ENCODE measurements around the gene GJC2. TPM values are rescaled to one million over a fixed set of nuclear protein-coding genes. Genes with fewer than 3 reads are reported as not detected.

GJC2 gene
- total RNA-seq, 1 donor from 2014 or later, result 1.6 TPM

DNA sequence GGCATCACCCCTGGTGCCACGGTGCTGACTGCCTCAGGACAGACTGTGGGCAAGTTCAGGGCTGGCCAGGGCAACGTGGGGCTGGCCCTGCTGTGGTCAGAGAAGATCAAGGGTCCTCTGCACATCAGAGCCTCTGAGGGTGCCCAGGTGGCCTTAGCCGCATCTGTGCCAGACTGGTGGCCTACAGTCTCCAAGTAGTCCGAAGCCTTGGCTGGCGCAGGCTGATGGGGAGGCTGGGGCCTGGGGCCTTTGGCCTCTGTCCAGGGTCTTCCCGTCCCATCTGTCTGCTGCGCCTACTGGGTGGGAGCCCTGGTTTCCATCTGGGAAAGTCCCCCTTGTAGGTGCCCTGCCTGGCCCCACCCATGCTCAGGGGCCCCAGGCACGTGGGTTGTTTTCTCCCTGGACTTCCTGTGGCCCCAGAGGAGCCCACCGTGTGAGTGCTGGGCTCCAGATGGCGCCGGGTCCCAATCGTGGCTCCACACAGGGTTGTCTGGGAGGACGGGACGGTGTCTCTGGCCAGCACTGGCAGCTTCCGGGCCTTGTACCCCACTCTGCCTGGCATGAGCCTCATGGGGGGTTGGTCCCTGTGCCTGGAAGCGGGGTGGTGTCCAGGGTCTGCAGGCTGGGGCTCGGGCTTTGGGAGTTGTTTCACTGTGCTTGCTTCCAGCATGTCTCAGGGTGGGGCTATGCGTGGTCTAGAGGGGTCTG is 25.7 kb downstream of the GJC2 start:
- H3K9me3 Mint-ChIP-seq (ENCODE audit: unreplicated experiment), result no peaks in the 10 kb centered on the region
- TF ChIP-seq, protein P1, sequence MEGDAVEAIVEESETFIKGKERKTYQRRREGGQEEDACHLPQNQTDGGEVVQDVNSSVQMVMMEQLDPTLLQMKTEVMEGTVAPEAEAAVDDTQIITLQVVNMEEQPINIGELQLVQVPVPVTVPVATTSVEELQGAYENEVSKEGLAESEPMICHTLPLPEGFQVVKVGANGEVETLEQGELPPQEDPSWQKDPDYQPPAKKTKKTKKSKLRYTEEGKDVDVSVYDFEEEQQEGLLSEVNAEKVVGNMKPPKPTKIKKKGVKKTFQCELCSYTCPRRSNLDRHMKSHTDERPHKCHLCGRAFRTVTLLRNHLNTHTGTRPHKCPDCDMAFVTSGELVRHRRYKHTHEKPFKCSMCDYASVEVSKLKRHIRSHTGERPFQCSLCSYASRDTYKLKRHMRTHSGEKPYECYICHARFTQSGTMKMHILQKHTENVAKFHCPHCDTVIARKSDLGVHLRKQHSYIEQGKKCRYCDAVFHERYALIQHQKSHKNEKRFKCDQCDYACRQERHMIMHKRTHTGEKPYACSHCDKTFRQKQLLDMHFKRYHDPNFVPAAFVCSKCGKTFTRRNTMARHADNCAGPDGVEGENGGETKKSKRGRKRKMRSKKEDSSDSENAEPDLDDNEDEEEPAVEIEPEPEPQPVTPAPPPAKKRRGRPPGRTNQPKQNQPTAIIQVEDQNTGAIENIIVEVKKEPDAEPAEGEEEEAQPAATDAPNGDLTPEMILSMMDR (IDR thresholded peaks at IDR 0.05), result no peak

GRCh38 chr1:228176024-228176395 is 26.3 kb downstream of the GJC2 start:
- no peaks in the 10 kb centered on the region for H3K36me3 Mint-ChIP-seq (ENCODE audit: unreplicated experiment)
- TF ChIP-seq, protein P1 (IDR thresholded peaks at IDR 0.05), result no peak
- H3K27ac Mint-ChIP-seq (ENCODE audit: unreplicated experiment), result no peak overlapping the region
- no peaks in the 10 kb centered on the region for H3K27me3 Mint-ChIP-seq (ENCODE audit: unreplicated experiment)
- no peaks in the 10 kb centered on the region for H3K9me3 Mint-ChIP-seq (ENCODE audit: unreplicated experiment)
- DNase-seq (ENCODE audit: extremely low spot score, unreplicated experiment), result no peak
- peaks cover 3% of the 10 kb centered on the region for H3K4me1 Mint-ChIP-seq (ENCODE audit: unreplicated experiment)
- H3K4me3 Mint-ChIP-seq (ENCODE audit: unreplicated experiment), result no peak overlapping the region

More for the DNA sequence above, 25.7 kb downstream of the GJC2 start:
- Mint-ChIP-seq H3K36me3 (ENCODE audit: unreplicated experiment) (no peaks in the 10 kb centered on the region), H3K4me1 (ENCODE audit: unreplicated experiment) (peaks cover 3% of the 10 kb centered on the region), H3K27ac (ENCODE audit: unreplicated experiment) (no peak overlapping the region), H3K27me3 (ENCODE audit: unreplicated experiment) (no peaks in the 10 kb centered on the region), H3K4me3 (ENCODE audit: unreplicated experiment) (no peak overlapping the region)
- DNase-seq (ENCODE audit: extremely low spot score, unreplicated experiment), result no peak

DNA sequence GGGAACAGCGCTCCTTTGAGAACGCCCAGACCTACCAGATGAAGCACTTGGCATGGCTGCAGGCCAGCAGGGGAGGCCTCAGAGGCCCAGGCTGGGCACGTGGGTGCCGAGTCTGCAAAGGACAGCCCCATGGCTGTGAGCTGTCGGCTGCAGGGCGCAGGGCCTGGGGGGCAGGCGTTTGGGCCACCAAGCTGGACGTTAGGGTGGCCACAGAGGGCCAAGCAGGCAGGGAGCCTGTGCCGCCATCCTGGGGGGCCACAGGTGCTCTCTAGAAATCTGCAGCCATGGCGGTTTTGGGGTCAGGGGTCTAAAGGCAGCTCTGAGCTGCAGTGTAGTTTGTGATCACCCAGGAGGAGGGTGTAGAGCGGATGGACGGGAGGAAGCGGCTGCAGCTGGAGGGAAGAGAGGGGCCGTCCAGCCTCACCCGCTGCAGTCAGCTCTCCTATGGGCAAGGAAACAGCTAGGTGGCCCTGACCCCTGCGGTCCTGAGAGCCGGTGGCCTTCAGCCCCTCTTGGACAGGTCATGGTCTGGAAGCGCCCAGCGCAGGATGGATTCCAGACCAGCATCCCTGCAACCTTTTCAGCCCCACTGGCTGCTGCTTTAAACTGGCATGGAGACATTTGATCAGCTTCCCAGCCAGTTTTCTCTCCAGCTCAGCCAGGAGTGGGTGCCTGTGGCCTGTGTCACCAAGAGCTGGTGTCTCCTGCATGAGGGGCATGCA is 26.9 kb downstream of the GJC2 start:
- H3K4me1 Mint-ChIP-seq (ENCODE audit: unreplicated experiment), result peaks cover 2% of the 10 kb centered on the region
- DNase-seq (ENCODE audit: extremely low spot score, unreplicated experiment), result no peak
- H3K9me3 Mint-ChIP-seq (ENCODE audit: unreplicated experiment), result no peaks in the 10 kb centered on the region
- H3K27ac Mint-ChIP-seq (ENCODE audit: unreplicated experiment), result no peak overlapping the region
- H3K27me3 Mint-ChIP-seq (ENCODE audit: unreplicated experiment), result no peaks in the 10 kb centered on the region
- no peak overlapping the region for H3K4me3 Mint-ChIP-seq (ENCODE audit: unreplicated experiment)
- TF ChIP-seq, protein P1 (IDR thresholded peaks at IDR 0.05), result no peak
- no peaks in the 10 kb centered on the region for H3K36me3 Mint-ChIP-seq (ENCODE audit: unreplicated experiment)

DNA sequence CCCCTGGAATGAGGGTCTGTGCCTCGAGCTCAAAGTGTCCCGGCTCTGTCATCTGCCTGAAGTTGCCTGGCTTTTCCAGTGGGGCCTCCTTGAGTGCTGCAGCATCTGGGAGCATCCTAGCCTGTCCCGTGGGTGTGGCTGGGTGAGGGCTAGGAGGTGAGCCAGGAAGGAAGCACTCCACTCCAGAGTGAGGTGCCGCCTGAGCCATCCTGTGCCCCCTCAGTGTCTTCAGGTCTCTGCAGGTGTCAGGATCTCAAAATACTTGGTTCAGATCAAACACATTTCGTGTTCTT is 27.4 kb downstream of the GJC2 start:
- H3K27me3 Mint-ChIP-seq (ENCODE audit: unreplicated experiment), result no peaks in the 10 kb centered on the region
- H3K4me3 Mint-ChIP-seq (ENCODE audit: unreplicated experiment), result no peak overlapping the region
- no peaks in the 10 kb centered on the region for H3K36me3 Mint-ChIP-seq (ENCODE audit: unreplicated experiment)
- DNase-seq (ENCODE audit: extremely low spot score, unreplicated experiment), result no peak
- no peaks in the 10 kb centered on the region for H3K4me1 Mint-ChIP-seq (ENCODE audit: unreplicated experiment)
- no peaks in the 10 kb centered on the region for H3K9me3 Mint-ChIP-seq (ENCODE audit: unreplicated experiment)
- no peak overlapping the region for H3K27ac Mint-ChIP-seq (ENCODE audit: unreplicated experiment)
- TF ChIP-seq, protein P1 (IDR thresholded peaks at IDR 0.05), result no peak
